Caco-2 (cell line): ENCODE measurements around the gene EIF2B4. TPM values are rescaled to one million over a fixed set of nuclear protein-coding genes. Genes with fewer than 3 reads are reported as not detected.

Experiments used
- BruUV-seq: library from RNA; stranded (reverse); fragments of 400-500 nt; replicated peaks from 2 replicates; lab custom pipeline; 2021; lab: Mats Ljungman, UMichigan
- CTCF ChIA-PET: fragments of 300-600 bp; sonication (Branson Sonifier 250); formaldehyde crosslinking; loops from one replicate; lab custom pipeline; 2022; ENCODE audit warnings: antibody characterized with exemption; lab: Charles Lee
- POLR2A ChIA-PET: fragments of 300-600 bp; sonication (Branson Sonifier 250); formaldehyde crosslinking; loops from one replicate; lab custom pipeline; 2022; ENCODE audit warnings: antibody characterized with exemption; lab: Charles Lee
- DNase-seq, 2 experiments: peaks; one replicate each; pipeline versions ENCODE4 v3.0.0 to v3.0.0-alpha.2; 2020 to 2022
- H3K27me3 ChIP-seq: replicated peaks from 2 replicates; pipeline ENCODE4 v1.6.0; 2011; ENCODE audit warnings: low read length; ENCODE audit not compliant: control insufficient read depth, insufficient read depth
- H3K36me3 ChIP-seq: 2 replicates; pipeline ENCODE4 v1.5.1; 2011; ENCODE audit warnings: low read length; ENCODE audit not compliant: control insufficient read depth, insufficient read depth
- H3K4me1 ChIP-seq: fragments of 250-450 bp; sonication (Bioruptor Pico); 2 replicates; pipeline ENCODE4 v1.5.1; 2020; ENCODE audit warnings: mild to moderate bottlenecking
- H3K4me3 ChIP-seq: 2 replicates; pipeline ENCODE4 v1.5.1; 2011; ENCODE audit warnings: low read depth, mild to moderate bottlenecking, control low read depth, low read length
- H3K9me3 ChIP-seq: fragments of 250-450 bp; sonication (Bioruptor Pico); 2 replicates; pipeline ENCODE4 v1.5.1; 2020; ENCODE audit warnings: mild to moderate bottlenecking, moderate library complexity
- H3K27ac Mint-ChIP-seq: one replicate; pipeline ENCODE4 v1.8.0; 2022; ENCODE audit warnings: mixed read lengths; ENCODE audit not compliant: unreplicated experiment
- H3K27me3 Mint-ChIP-seq: one replicate; pipeline ENCODE4 v1.8.0; 2022; ENCODE audit warnings: mixed read lengths; ENCODE audit not compliant: insufficient read depth, unreplicated experiment
- H3K36me3 Mint-ChIP-seq: one replicate; pipeline ENCODE4 v1.8.0; 2022; ENCODE audit warnings: mild to moderate bottlenecking, mixed read lengths; ENCODE audit not compliant: insufficient read depth, unreplicated experiment
- H3K4me1 Mint-ChIP-seq: one replicate; pipeline ENCODE4 v1.8.0; 2022; ENCODE audit warnings: low read depth, mixed read lengths; ENCODE audit not compliant: unreplicated experiment
- H3K4me3 Mint-ChIP-seq: one replicate; pipeline ENCODE4 v1.8.0; 2022; ENCODE audit warnings: mild to moderate bottlenecking, moderate library complexity, mixed read lengths; ENCODE audit not compliant: unreplicated experiment
- H3K9me3 Mint-ChIP-seq: one replicate; pipeline ENCODE4 v1.8.0; 2022; ENCODE audit warnings: mixed read lengths; ENCODE audit not compliant: unreplicated experiment
- CTCF ChIP-seq, 2 experiments: fragments of 200-600 bp in 1 of 2; IDR thresholded peaks; 1 replicate in 1 of 2; 2 replicates in 1 of 2; pipeline versions ENCODE4 v1.5.1 to v1.8.0; 2011 to 2022; ENCODE audit warnings: antibody characterized with exemption in 1 of 2, control low read depth in 1 of 2, inconsistent platforms in 1 of 2, low read depth in 1 of 2, low read length in 1 of 2, mild to moderate bottlenecking in 1 of 2, moderate library complexity in 1 of 2; ENCODE audit not compliant: insufficient read depth in 1 of 2, severe bottlenecking in 1 of 2, unreplicated experiment in 1 of 2
- intact Hi-C: fragments of 100-400 bp; cut with micrococcal nuclease; formaldehyde crosslinking; loops from one replicate; pipeline ENCODE4 v1.10.0; 2022; ENCODE audit not compliant: unreplicated experiment
- total RNA-seq: library from RNA; stranded (reverse); gene quantifications from 2 replicates; pipeline ENCODE4 v1.2.3, GENCODE V29; 2022

Gene EIF2B4
- total RNA-seq, 1 experiment from 2014 or later: 91.3 TPM

GRCh38 chr2:27400348-27401135 is 30.4 kb upstream of the EIF2B4 start:
- Mint-ChIP-seq H3K27ac (no peak overlapping the region), H3K9me3 (no peaks in the 10 kb centered on the region), H3K36me3 (peaks cover 49% of the 10 kb centered on the region), H3K4me3 (no peak overlapping the region), H3K4me1 (no peaks in the 10 kb centered on the region), H3K27me3 (no peaks in the 10 kb centered on the region)
- no peaks in the 10 kb centered on the region for H3K4me1 ChIP-seq
- BruUV-seq: no TSS peak
- ChIA-PET POLR2A (no interaction called here), CTCF (no interaction called here)
- TF ChIP-seq CTCF (IDR thresholded peaks at IDR 0.05; ENCODE audit: insufficient read depth in 1 of 2, low read depth in 1 of 2, low read length in 1 of 2, severe bottlenecking in 1 of 2, unreplicated experiment in 1 of 2): no peak
- intact Hi-C loops: loop anchor here (10.0 kb wide), 2 partner anchors 94 to 224 kb away; partner anchors contain the start of genes CCDC121, FNDC4, GCKR and GPN1
- no peak overlapping the region for H3K4me3 ChIP-seq
- DNase-seq: no peak
- H3K27me3 ChIP-seq: no peaks in the 10 kb centered on the region
- H3K9me3 ChIP-seq: no peaks in the 10 kb centered on the region
- H3K36me3 ChIP-seq: no peaks in the 10 kb centered on the region; the same call in 1 of the 2 replicates

GRCh38 chr2:27398962-27399361 is 28.8 kb upstream of the EIF2B4 start:
- Histone ChIP-seq H3K9me3 (no peaks in the 10 kb centered on the region), H3K4me3 (no peak overlapping the region), H3K36me3 (no peaks in the 10 kb centered on the region; the same call in 1 of the 2 replicates), H3K27me3 (no peaks in the 10 kb centered on the region), H3K4me1 (no peaks in the 10 kb centered on the region)
- H3K9me3 Mint-ChIP-seq: no peaks in the 10 kb centered on the region
- H3K36me3 Mint-ChIP-seq: peaks cover 46% of the 10 kb centered on the region
- H3K4me3 Mint-ChIP-seq: no peak overlapping the region
- POLR2A ChIA-PET: no interaction called here
- no peaks in the 10 kb centered on the region for H3K4me1 Mint-ChIP-seq
- TF ChIP-seq CTCF (IDR thresholded peaks at IDR 0.05; ENCODE audit: insufficient read depth in 1 of 2, low read depth in 1 of 2, low read length in 1 of 2, severe bottlenecking in 1 of 2, unreplicated experiment in 1 of 2): no peak
- no TSS peak for BruUV-seq
- CTCF ChIA-PET: no interaction called here
- no peak overlapping the region for H3K27ac Mint-ChIP-seq
- DNase-seq: no peak
- intact Hi-C loops: no loop called here
- H3K27me3 Mint-ChIP-seq: no peaks in the 10 kb centered on the region

- Histone ChIP-seq H3K27me3 (no peaks in the 10 kb centered on the region), H3K4me1 (no peaks in the 10 kb centered on the region), H3K4me3 (no peak overlapping the region), H3K36me3 (no peaks in the 10 kb centered on the region; the same call in 1 of the 2 replicates), H3K9me3 (no peaks in the 10 kb centered on the region)
- peaks cover 51% of the 10 kb centered on the region for H3K36me3 Mint-ChIP-seq
- H3K9me3 Mint-ChIP-seq: no peaks in the 10 kb centered on the region
- ChIA-PET POLR2A (no interaction called here), CTCF (no interaction called here)
- BruUV-seq: no TSS peak
- intact Hi-C loops: no loop called here
- no peak overlapping the region for H3K27ac Mint-ChIP-seq
- no peaks in the 10 kb centered on the region for H3K4me1 Mint-ChIP-seq
- no peak overlapping the region for H3K4me3 Mint-ChIP-seq
- H3K27me3 Mint-ChIP-seq: no peaks in the 10 kb centered on the region
- DNase-seq: no peak
- no peak for TF ChIP-seq CTCF (IDR thresholded peaks at IDR 0.05; ENCODE audit: insufficient read depth in 1 of 2, low read depth in 1 of 2, low read length in 1 of 2, severe bottlenecking in 1 of 2, unreplicated experiment in 1 of 2)
Measured at GRCh38 chr2:27393225-27393624, 23.1 kb upstream of the EIF2B4 start.
